GM19468 (cell line): Measurements from ENCODE around the gene BLOC1S4.

Source experiments
- ATAC-seq: cut with Tn5 transposase; IDR thresholded peaks from one replicate; pipeline ENCODE4 v1.9.1; 2021; ENCODE audit warnings: mild to moderate bottlenecking, moderate library complexity, moderate number of reproducible peaks; ENCODE audit not compliant: unreplicated experiment; ENCODE audit errors: extremely low read depth

BLOC1S4 gene

DNA sequence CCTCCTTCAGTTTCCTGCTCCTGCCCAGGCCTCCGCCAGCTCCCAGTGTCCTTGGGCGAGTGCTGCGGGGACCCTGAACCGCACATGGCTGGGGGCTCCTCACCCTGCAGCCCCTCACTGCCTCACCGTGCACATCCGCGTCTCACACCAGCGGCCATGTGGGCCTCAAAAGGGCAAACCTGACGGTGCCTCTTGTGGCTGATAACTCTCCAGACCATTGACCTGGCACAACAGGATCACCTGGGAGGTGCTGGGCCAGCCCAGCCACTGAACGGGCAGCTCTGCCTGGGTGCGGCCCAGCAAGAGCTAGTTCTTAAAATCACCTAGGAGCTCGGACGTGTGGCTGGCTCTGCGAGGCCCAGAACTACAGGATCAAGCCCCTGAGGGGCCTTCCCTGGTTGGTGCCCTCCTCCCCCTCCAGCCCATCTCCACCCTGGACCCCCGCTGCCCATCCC, 26.4 kb upstream of the BLOC1S4 start:
- no peak for ATAC-seq

DNA sequence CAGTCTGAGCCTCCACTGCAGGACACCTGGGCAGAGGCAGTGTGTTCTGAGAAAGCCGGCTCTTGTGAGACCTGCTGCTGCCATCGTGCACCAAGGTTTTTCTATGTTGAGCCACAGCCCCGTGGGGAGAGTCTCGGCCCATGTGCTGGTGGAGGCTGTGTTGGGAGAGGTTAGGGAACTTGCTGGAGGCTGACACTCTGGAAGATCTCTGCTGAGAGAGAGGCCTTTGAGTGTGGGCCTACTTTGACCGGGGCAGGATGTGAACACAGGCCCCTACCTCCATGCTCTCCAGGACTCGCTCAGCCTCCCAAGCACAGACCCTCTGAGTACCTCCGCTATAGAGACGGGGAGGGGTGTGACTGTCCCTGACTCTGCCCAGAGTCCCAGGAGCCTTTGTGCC, 23.6 kb upstream of the BLOC1S4 start:
- no peak for ATAC-seq

DNA sequence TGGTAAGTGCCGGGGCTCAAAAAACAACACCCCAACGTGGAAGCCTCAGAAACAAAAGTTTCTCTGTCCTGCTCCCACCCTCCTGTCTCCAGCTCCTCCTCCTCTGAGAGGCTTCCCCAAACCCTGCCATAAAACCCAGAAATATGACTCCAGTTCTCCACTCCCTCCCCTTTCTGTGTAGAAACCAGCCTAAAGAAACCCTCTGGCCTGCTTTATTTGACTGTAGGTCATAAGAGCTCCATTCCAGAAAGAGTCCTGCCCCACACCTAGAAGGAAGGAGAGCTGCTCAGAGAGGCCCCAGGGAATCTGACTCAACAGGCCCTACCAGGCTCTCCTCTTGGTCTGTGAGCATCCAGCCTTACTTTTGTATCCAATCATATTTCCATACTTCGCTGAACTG, 23.2 kb upstream of the BLOC1S4 start:
- no peak for ATAC-seq

DNA sequence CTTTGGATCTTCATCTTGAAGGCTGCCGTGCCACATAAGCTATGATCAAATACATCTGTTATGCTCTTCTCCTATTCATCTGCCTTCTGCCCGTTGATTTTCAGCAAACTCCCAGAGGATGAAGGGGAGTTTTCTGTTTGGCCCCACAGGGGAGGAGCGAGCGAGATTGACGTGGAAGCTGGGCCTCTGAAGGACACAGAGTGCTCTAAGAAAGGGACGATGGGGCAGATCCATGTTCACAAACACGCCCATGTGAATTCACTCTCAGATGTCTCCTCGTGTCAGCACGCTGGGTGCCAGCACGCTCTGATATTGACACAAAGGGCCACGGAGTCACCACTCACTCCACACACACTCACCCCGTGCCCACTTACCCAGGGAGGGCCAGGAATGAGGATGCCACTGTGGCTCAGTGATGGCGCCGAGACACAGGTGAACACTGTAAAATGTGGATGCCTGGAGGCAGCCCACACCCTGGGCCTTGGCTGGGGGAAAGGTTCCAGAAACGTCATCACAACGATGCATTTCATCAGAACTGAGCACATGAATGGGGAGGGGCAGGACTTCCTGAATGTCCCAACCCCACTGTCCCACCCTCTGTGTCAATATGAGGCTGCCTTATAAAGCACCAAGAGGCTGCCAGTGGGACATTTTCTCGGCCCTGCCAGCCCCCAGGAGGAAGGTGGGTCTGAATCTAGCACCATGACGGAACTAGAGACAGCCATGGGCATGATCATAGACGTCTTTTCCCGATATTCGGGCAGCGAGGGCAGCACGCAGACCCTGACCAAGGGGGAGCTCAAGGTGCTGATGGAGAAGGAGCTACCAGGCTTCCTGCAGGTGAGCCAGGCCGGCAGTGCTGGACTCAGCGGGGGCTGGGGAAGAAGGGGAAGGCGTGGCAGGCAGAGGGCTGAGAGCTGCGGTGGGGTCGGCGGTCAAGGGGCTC, 22.5 kb upstream of the BLOC1S4 start, which contains the start of gene S100P:
TSS of gene S100P (plus strand) at position 648 of the 946 bp plus-strand sequence. CDS start at position 703, 55 bp downstream.
- no peak for ATAC-seq

DNA sequence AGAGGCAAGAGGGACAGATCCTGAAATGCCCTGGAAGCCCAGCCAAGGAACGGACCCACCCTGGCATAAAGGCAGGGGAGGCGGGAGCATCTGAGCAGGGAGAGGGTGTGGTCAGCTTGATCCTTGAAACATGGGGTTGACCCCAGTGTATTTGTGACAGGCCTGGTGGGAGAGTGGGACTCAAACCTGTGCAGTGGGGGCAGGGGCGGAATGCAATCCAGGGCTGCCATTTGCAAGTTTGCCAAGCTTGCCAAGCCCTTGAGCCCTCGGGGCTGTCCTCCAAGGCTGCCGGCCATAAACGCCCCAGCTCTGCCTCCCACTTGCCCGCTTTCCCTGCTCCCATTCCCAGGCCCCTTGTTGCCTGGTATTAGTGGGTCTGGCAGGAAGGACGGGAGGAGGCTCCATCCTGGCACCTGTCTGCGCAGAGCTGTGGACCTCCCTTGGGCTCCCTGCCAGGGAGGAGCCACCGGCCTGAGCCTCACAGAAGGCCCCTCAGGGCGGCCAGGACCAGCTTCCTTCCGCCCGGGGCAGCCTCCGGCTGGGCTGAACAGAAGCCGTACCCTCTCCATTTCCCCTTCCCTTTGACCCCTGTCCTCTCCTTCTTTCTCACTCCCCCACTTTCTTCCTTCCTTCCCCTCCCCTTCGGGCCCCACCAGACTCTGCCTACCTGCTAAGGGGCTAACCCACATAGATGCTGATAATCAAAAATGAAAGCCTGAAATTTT, 21.6 kb upstream of the BLOC1S4 start:
- ATAC-seq, result no peak

DNA sequence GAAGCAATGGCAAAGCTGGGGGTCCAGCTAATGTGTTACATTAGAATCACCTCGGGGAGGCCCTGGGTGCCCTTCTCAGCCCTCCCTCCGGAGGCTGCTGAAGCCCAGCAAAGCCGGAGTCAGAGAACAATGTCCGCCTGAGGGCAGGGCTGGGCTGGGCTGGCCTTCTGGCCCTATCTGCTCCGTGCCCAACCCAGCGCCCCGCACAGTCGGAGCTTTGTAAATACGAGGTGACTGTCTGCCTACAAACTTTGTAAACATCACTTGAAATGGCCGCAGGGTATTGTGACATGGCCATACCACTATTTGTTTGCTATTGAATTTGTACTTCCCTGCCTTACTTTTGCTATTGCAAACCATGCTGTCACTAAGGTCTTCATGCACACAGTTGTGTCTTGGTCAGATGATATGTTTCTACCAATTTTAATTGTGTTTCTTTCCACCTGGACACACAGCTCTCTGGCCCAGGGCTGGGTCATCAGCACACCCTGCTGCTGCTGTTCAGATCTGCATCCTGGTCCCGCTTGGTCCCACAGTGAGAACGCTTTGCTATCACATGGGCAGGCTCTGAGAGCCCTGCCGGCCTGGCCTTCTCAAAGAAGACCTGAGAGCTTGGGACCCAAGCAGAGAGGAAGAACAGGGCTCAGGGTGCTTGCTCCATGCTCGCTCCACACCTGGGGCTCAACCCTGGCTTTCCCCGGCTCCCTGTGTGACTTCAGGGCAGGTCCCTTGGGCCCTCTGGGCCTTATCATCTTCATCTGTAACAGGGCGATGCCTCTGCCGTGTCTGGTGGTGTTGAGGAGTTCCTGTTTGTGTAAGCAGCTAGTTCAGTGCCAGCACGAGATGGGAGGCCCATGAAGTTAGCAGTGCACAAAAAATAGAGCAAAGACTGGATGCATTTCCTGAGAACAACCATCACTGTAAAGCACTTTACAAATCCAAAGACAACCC, 20.0 kb upstream of the BLOC1S4 start:
- ATAC-seq, result no peak

DNA sequence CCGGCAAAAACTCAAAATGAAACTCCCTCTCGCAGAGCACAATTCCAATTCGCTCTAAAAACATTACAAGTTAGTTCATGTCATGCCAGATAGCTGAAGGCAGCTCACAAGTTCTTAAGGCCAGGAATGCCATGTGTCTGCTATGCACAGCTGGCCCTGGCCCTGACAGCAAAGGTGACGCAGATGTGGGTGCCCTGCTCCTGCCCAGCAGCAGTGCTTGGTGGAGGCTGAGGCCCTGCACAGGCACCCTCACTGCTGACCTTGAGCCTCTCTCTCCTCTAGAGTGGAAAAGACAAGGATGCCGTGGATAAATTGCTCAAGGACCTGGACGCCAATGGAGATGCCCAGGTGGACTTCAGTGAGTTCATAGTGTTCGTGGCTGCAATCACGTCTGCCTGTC, 19.4 kb upstream of the BLOC1S4 start:
- ATAC-seq, result no peak

DNA sequence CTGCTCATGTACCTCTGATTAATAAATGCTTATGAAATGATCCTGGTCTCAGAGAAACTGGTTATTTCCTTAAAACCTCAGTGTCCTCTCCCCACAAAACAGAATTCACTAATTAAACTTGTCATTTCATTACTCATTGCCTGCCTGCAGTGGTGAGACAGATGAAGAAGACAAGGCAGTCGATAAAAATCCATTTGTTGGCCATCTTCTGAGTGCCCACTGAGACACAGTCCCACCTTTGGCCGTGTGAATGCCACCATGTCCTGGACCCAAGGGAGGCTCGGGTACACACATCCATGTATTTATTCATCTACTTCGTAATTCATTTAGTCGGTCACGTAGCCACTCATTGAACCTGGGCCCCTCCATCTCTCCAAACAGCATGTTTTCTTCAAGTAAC, 18.8 kb upstream of the BLOC1S4 start:
- ATAC-seq, result no peak

DNA sequence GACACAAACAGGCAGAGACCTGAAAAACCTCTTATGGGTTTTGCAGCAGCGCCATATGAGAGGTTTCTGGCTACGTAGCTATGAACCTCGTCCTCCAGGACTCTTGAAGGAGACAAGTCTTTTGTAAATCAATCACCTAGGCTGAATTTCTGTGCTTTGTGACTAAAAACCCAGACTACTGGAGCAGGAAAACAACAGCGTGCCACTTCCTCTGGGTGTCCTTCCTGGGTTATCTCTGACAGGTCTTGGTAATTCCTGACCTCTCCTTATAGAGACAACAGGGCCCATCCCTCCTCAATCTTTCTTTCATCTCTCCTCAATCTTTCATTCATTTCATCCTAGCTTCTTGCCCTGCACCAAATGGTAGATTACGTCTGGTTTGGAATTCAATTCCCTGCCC, 16.6 kb upstream of the BLOC1S4 start:
- ATAC-seq, result no peak

DNA sequence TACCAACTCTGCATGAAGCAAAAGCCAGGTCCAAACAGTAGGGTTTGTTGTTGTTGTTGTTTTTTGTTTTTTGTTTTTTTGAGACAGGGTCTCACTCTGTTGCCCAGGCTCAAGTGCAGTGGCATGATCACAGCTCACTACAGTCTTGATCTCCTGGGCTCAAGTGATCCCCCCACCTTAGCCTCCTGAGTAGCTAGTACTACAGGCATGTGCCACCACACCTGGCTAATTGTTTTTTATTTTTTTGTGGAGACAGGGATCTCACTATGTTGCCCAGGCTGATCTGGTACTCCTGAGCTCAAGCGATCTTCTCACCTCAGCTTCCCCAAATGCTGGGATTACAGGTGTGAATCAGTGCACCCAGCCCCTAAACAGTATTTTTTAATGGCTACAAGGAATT, 16.1 kb upstream of the BLOC1S4 start:
- ATAC-seq, result no peak

DNA sequence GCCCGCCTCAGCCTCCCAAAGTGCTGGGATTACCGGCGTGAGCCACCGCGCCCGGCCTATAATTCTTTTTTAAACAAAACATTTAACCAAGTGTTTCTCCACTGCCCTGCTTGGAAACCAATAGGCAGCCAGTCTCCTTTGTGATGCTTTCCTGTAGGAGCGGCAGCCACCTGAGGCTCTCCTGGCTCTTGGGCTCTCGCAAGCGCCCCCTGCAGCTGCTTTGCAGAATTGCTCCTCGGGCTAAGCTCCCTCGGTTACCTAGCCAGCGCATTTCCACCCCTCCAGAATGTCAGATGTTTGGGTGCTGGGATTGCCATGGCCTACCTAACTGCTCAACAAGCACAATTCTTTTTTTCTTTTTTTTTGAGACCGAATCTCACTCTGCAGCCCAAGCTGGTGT, 14.6 kb upstream of the BLOC1S4 start:
- ATAC-seq, result no peak

DNA sequence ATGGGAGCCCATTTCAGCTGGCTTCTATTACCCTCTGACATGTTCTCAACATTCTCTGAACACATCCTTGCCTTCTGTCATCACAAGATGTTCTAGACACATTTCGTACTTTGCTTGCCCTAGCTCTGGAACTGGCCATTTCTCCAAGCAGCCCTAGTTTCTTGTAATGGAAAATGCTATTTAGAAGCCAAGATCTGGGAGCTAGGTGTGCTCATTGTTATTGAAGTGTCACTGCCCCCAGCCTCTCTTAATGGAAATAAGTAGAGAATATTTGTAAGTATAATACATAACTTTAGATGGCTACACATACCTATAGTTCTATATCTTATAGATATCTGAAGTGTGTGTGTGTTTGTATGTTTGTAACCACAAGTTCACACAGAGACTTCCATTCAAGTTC, 13.2 kb upstream of the BLOC1S4 start:
- ATAC-seq, result no peak

DNA sequence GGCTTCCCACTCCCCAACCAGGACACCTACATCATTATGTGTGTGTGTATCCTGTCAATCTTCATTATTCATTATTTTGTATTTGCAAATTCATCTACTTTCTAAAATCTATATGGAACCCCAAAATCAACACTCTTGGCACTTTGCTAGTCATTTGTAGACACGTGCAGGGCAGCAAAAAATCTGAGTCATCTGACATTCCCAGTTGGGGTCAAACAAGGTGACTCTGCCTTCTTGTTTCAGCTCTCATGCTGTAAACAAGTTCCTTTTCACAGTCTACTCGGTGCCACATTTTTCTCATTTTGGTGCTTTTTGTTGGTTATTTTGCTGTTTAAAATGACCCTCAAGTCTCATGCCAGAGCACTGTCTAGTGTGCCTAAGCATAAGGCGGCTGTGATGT, 12.2 kb upstream of the BLOC1S4 start:
- ATAC-seq, result no peak

DNA sequence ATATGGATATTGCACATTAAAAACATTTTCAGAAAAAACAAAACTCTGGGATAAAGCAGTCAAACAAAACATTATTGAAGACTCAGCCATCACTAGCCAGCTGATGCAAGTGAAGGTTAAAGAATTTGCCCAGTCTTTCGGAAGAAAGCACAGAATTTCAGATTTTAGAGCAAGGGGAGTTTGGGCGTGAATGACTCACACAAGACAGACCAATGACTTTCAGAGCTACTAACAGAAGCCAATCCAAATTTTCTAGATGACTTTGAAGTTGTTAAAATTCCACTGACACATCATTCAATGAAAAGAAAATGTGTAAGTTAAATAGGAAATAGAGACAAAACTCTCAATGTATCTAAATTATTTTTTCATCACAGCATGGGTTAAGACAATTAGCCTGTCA, 10.3 kb upstream of the BLOC1S4 start:
- no peak for ATAC-seq

DNA sequence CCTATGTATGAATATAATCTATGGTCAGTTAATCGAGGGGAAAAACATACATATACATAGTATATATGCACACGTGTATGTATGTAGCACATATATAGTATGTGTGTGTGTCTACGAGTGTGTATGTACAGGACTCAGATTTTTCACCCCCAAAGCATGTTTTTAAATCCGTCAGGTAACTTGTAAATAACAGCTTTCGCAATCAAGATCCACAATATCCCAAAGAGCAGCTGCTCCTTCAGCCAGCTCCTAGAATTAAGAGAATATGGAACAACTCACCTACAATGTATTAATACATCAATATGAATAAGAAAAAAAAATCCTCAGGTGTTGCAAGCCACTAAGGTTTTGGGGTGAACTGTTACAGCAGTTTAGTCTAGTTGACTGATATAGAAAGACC, 9.8 kb upstream of the BLOC1S4 start:
- no peak for ATAC-seq

DNA sequence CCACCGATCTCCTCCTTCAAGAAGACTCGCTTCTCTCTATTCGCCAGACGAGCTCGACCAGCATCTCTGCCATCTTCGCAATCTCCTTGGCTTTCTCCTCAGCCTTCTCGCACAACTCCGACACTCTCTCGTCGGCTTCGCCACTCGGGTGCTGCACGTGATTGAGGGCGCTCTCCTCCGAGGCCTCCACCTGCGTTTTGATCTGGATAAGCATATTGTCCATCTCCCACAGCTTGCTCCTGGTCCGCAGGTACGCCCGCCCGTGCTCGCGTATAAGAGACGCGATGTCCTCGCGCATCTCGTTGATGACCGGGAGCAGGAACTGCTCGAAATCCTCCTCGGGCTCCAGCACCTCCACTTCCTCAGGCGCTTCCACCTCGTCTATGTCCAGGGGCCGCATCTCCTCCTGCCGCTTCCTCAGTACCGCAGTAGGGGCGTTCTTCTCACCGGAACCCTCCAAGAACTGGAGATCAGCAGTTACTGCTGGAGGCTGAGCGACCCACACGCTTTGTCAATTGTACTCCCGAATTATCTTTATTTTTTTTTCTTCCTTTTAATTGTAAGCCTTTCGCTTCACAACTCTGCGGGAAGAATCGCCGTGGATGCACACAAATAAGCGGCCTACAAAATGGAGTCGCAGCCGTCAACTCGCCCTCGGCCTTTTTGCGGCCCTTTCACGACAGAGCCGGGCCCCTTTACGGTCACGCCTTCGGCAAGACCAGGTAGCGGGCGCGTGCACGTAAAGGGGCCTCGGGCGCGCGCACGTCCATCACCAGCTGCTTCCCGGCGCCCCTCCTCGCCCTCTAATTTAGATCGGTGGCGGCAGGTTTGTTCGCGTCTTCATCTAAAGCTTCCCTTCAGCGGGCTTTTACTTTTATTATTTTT, 6.5 kb upstream of the BLOC1S4 start, which contains the start of gene MRFAP1L1:
TSS of gene MRFAP1L1 (minus strand) at position 636 of the 885 bp plus-strand sequence. CDS start at position 400, 236 bp downstream.
- no peak for ATAC-seq

DNA sequence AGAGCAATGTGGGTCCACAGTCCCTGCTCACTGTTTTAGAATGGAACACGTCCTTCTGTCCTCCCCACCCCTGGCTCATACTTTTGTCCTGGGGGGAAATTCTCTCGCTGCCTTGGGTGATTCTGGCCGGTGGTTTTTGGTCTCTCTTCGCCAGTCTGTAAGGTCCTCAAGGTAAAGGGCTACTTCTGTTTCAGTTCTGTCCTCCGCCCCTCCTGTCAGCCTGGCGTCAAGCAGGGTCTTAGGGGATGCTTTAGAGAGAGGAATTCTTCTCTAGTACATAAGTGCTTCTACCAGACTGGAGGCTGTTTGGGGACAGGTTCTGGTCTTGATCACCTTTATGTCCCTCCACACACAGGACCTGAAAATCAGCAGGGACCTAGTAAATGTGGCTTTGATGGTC, 5.7 kb upstream of the BLOC1S4 start:
- ATAC-seq, result no peak

DNA sequence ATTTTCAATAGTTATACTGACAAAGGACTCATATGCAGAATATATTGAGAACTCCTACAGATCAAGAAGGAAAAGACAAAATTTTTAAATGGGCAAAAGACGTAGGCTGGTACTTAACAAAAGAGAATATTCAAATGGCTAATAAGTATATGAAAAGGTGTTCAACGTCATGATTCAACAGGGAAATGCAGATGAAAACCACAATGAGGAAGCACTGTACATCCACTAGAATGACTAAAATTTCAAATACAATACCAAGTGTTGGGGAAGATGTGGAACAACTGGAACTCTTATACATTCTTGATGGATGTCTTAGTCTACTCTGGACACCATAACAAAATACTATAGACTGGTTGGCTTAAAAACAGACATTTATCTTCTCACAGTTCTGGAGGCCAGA, 5.0 kb upstream of the BLOC1S4 start:
- ATAC-seq, result no peak

DNA sequence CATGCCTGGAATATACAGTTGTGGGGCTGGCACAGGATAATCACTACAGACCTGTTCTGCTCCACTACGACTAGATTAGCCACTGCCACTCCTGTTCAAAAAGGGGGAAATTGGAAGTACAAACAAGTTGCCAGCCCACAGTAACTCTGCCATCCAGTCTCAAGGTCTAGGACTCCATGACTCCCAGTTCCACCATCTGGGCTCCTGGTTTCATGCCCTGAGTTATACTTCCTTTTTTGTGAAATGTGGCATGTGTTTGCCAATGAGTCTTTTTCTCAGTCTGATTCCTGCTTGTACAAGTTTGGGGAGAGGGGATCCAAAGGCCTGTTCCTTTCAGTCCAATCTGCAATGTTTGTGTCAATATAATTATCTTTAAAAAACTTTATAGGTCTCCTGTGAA, 1.0 kb upstream of the BLOC1S4 start:
- no peak for ATAC-seq
